Astrocyte (in vitro differentiated cells and primary cell): ENCODE results near the gene KLLN. TPM values are rescaled to one million over a fixed set of nuclear protein-coding genes. Genes with fewer than 3 reads are reported as not detected.
"Not testable (repeated sequence)": the region's sequence is repeated elsewhere in the genome, so short reads cannot be mapped to it uniquely, and the experiment has no call there.

Experiments
- DNase-seq: peaks from one replicate; pipeline ENCODE4 v3.0.0-alpha.2; 2010; ENCODE audit warnings: low read depth
- FAIRE-seq: peaks from 2 replicates; lab custom pipeline; 2011; peaks lifted over from hg19 to GRCh38; lab: Jason Lieb, UNC
- H2AFZ ChIP-seq: 2 replicates; pipeline ENCODE4 v1.6.0; 2012; ENCODE audit warnings: low read depth, low read length, inconsistent platforms
- H3K27ac ChIP-seq: 2 replicates; pipeline ENCODE4 v1.5.1; 2011; ENCODE audit warnings: low read depth, low read length, inconsistent platforms
- H3K27me3 ChIP-seq: 2 replicates; pipeline ENCODE4 v1.6.0; 2011; ENCODE audit warnings: low read length, inconsistent platforms; ENCODE audit not compliant: insufficient read depth
- H3K36me3 ChIP-seq: 2 replicates; pipeline ENCODE4 v1.5.1; 2011; ENCODE audit warnings: low read length, inconsistent platforms; ENCODE audit not compliant: insufficient read depth
- H3K4me1 ChIP-seq: 2 replicates; pipeline ENCODE4 v1.5.1; 2011; ENCODE audit warnings: low read length, inconsistent platforms; ENCODE audit not compliant: insufficient read depth
- H3K4me2 ChIP-seq: 2 replicates; pipeline ENCODE4 v1.6.0; 2012; ENCODE audit warnings: low read length, inconsistent platforms
- H3K4me3 ChIP-seq: 2 replicates; pipeline ENCODE4 v1.5.1; 2011; ENCODE audit warnings: low read depth, mild to moderate bottlenecking, low read length, inconsistent platforms; ENCODE audit not compliant: insufficient read depth
- H3K79me2 ChIP-seq: 2 replicates; pipeline ENCODE4 v1.6.0; 2012; ENCODE audit warnings: mild to moderate bottlenecking, low read length, inconsistent platforms; ENCODE audit not compliant: insufficient read depth
- H3K9ac ChIP-seq: 2 replicates; pipeline ENCODE4 v1.6.0; 2012; ENCODE audit warnings: mild to moderate bottlenecking, low read length, inconsistent platforms
- H3K9me3 ChIP-seq: 2 replicates; pipeline ENCODE4 v1.5.1; 2012; ENCODE audit warnings: low read depth, mild to moderate bottlenecking, low read length, inconsistent platforms; ENCODE audit not compliant: insufficient read depth
- H4K20me1 ChIP-seq: 2 replicates; pipeline ENCODE4 v1.6.0; 2012; ENCODE audit warnings: low read length, inconsistent platforms; ENCODE audit not compliant: insufficient read depth
- H3K27ac Mint-ChIP-seq: one replicate; pipeline ENCODE4 v1.8.0; 2021; ENCODE audit warnings: mild to moderate bottlenecking, mixed read lengths; ENCODE audit not compliant: unreplicated experiment
- H3K27me3 Mint-ChIP-seq: one replicate; pipeline ENCODE4 v1.8.0; 2021; ENCODE audit warnings: low read depth, mixed read lengths; ENCODE audit not compliant: unreplicated experiment
- H3K36me3 Mint-ChIP-seq: one replicate; pipeline ENCODE4 v1.8.0; 2021; ENCODE audit warnings: low read depth, mixed read lengths; ENCODE audit not compliant: unreplicated experiment
- H3K4me1 Mint-ChIP-seq: one replicate; pipeline ENCODE4 v1.8.0; 2021; ENCODE audit warnings: low read depth, mixed read lengths; ENCODE audit not compliant: unreplicated experiment
- H3K4me3 Mint-ChIP-seq: one replicate; pipeline ENCODE4 v1.8.0; 2021; ENCODE audit warnings: mild to moderate bottlenecking, moderate library complexity, mixed read lengths; ENCODE audit not compliant: unreplicated experiment
- H3K9me3 Mint-ChIP-seq: one replicate; pipeline ENCODE4 v1.8.0; 2021; ENCODE audit warnings: mild to moderate bottlenecking, mixed read lengths; ENCODE audit not compliant: unreplicated experiment
- CTCF ChIP-seq: IDR thresholded peaks from 2 replicates; pipeline ENCODE4 v1.5.1; 2011; ENCODE audit warnings: low read depth, mild to moderate bottlenecking, inconsistent platforms, low read length, moderate library complexity; ENCODE audit not compliant: insufficient read depth
- EZH2 ChIP-seq: IDR thresholded peaks from 2 replicates; pipeline ENCODE4 v1.6.1; 2012; ENCODE audit warnings: mild to moderate bottlenecking, low read length, inconsistent platforms; ENCODE audit not compliant: insufficient read depth
- total RNA-seq: library from RNA; stranded (reverse); gene quantifications from 2 replicates; pipeline ENCODE4 v1.2.1, GENCODE V29; 2021

KLLN gene
- total RNA-seq, 1 donor from 2014 or later: 1.5 TPM

- Mint-ChIP-seq H3K9me3 (no peaks in the 10 kb centered on the region), H3K27me3 (no peaks in the 10 kb centered on the region), H3K4me3 (peak overlapping the region; percentile 99), H3K4me1 (peaks cover 11% of the 10 kb centered on the region), H3K27ac (no peak overlapping the region), H3K36me3 (no peaks in the 10 kb centered on the region)
- H3K79me2 ChIP-seq: peaks cover 21% of the 10 kb centered on the region
- H3K9me3 ChIP-seq: no peaks in the 10 kb centered on the region
- DNase-seq (no peak), FAIRE-seq (no peak)
- H3K4me3 ChIP-seq: peak overlapping the region; percentile 97
- peak overlapping the region; percentile 100 for H3K4me2 ChIP-seq
- H3K27ac ChIP-seq: no peak overlapping the region
- peaks cover 18% of the 10 kb centered on the region for H4K20me1 ChIP-seq
- TF ChIP-seq CTCF (no peak), EZH2 (no peak)
- H3K27me3 ChIP-seq: no peaks in the 10 kb centered on the region
- H3K9ac ChIP-seq: peak overlapping the region; percentile 94
- H3K4me1 ChIP-seq: peaks cover 9% of the 10 kb centered on the region
- H3K36me3 ChIP-seq: no peaks in the 10 kb centered on the region
- no peak overlapping the region for H2AFZ ChIP-seq
Observed at GRCh38 chr10:87860816-87861403, 2.4 kb downstream of the KLLN start.

DNA sequence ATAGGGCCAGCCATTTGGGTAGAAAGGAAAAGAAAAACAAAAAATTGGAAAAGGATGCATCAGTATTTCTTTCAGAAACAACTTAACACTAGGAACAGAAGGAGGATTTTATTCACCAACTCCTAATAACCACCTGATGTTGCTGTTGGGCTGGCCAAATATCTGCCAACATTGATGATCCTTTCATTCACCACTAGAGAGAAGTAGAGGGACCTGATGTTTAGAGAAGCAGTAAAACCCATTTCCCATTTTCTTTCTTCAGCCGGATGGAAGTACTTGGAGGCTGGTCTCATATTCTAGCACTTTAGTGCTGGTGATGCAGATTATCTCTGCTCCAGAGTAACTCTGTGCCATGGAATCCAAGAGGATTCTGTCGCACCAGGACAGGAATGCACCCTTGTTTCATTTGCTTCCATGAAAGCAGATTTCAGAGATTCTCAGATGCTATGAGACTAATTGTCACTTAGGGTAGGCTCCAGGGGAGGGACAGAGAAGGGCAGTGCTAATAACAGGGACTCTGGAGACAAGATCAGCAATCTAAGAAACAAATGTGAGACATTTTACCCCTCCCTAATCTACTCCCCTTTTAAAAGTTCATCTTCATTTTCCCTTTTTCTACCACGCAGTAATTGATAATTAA is 3.1 kb downstream of the KLLN start:
- H2AFZ ChIP-seq: no peak overlapping the region
- no peak overlapping the region for H3K4me3 ChIP-seq
- no peak overlapping the region for H3K9ac ChIP-seq
- H3K4me1 ChIP-seq: peaks cover 9% of the 10 kb centered on the region
- TF ChIP-seq CTCF (peak; percentile 44), EZH2 (no peak)
- H4K20me1 ChIP-seq: peaks cover 11% of the 10 kb centered on the region
- no peaks in the 10 kb centered on the region for H3K36me3 ChIP-seq
- Mint-ChIP-seq H3K9me3 (no peaks in the 10 kb centered on the region), H3K4me3 (no peak overlapping the region), H3K27ac (no peak overlapping the region), H3K27me3 (no peaks in the 10 kb centered on the region), H3K4me1 (peaks cover 11% of the 10 kb centered on the region), H3K36me3 (no peaks in the 10 kb centered on the region)
- no peak overlapping the region for H3K4me2 ChIP-seq
- no peak for FAIRE-seq
- peak; percentile 46 for DNase-seq
- no peaks in the 10 kb centered on the region for H3K9me3 ChIP-seq
- no peaks in the 10 kb centered on the region for H3K27me3 ChIP-seq
- peaks cover 15% of the 10 kb centered on the region for H3K79me2 ChIP-seq
- no peak overlapping the region for H3K27ac ChIP-seq

GRCh38 chr10:87855665-87856064 is 7.7 kb downstream of the KLLN start:
- not testable (repeated sequence) for H3K79me2 ChIP-seq, H3K4me2 ChIP-seq, H3K27ac Mint-ChIP-seq, H3K36me3 ChIP-seq, H3K36me3 Mint-ChIP-seq, H3K9ac ChIP-seq, H2AFZ ChIP-seq, H3K4me1 ChIP-seq, H3K4me3 Mint-ChIP-seq, DNase-seq, H3K4me3 ChIP-seq, H3K9me3 ChIP-seq, H3K27me3 ChIP-seq, H4K20me1 ChIP-seq, FAIRE-seq, H3K4me1 Mint-ChIP-seq, H3K27me3 Mint-ChIP-seq, H3K9me3 Mint-ChIP-seq, H3K27ac ChIP-seq

DNA sequence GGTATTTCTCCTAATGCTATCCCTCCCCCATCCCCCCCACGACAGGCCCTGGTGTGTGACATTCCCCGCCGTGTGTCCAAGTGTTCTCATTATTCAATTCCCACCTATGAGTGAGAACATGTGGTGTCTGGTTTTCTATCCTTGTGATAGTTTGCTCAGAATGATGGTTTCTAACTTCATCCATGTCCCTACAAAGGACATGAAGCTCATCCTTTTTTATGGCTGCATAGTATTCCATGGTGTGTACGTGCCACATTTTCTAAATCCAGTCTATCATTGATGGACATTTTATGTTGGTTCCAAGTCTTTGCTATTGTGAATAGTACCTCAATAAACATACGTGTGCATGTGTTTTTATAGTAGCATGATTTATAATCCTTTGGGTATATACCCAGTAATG is 8.1 kb downstream of the KLLN start:
- H3K4me1 Mint-ChIP-seq, H3K79me2 ChIP-seq, H3K4me2 ChIP-seq, H2AFZ ChIP-seq, H3K9me3 Mint-ChIP-seq, H3K36me3 ChIP-seq, H3K9me3 ChIP-seq, H3K27ac Mint-ChIP-seq, H3K9ac ChIP-seq, H3K4me1 ChIP-seq, H3K27ac ChIP-seq, H3K27me3 ChIP-seq, DNase-seq, H3K36me3 Mint-ChIP-seq, FAIRE-seq, H3K4me3 Mint-ChIP-seq, H4K20me1 ChIP-seq, H3K4me3 ChIP-seq, H3K27me3 Mint-ChIP-seq: not testable (repeated sequence)
